ENCODE measurements around the gene SLC2A6. TPM values are rescaled to one million over a fixed set of nuclear protein-coding genes. Genes with fewer than 3 reads are reported as not detected.

SLC2A6 gene
- total RNA-seq, 1 donor from 2014 or later = 8.4 TPM

DNA sequence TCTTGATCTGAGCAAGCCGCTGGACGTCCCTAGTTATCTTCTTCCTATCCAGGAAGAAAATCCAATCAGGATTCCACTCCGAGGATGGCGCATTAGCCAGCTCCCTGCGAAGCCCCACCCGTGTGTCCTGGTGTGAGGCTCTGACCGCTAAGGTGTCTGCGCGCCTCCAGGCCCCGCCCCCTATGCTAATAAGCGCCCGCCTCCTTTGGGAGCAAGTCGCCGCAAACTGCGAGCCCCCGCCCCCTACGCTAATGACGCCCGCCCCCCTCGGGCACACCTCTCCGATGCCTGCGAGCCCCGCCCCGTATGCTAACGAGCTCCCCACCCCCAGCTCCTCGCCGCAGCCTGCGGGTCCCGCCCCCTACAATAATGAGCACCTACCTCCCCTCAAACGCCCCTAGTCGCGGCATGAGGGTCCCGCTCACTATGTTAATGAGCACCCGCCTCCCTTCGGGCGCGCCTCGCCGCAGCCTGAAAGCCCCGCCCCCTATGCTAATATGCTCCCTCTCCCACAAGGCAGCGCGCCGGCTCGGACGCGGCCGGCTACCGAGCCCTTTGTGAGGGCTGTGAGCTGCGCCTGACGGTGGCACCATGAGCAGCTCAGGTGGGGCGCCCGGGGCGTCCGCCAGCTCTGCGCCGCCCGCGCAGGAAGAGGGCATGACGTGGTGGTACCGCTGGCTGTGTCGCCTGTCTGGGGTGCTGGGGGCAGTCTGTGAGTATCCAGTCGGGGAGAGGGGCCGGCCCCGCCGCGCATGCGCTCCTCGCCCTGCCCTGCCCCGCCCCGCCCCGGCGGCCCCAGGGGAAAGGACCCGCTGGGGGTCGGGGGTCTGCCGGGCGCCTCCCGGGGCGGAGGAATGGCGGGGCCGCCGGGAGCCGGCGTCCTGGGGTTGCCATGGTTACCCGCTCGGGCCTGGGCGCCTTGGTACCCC lies 19.2 kb downstream of the SLC2A6 start, which contains the start of gene CACFD1:
TSS of gene CACFD1 (plus strand) at position 503 of the 929 bp plus-strand sequence. CDS start at position 592, 89 bp downstream.
- H3K4me1 Mint-ChIP-seq (ENCODE audit: unreplicated experiment) = peaks cover 16% of the 10 kb centered on the region
- no peaks in the 10 kb centered on the region for H3K27me3 Mint-ChIP-seq (ENCODE audit: unreplicated experiment)
- peak within 1 kb of the TSS; percentile 88 for H3K27ac Mint-ChIP-seq (ENCODE audit: unreplicated experiment)
- TF ChIP-seq, protein P1, sequence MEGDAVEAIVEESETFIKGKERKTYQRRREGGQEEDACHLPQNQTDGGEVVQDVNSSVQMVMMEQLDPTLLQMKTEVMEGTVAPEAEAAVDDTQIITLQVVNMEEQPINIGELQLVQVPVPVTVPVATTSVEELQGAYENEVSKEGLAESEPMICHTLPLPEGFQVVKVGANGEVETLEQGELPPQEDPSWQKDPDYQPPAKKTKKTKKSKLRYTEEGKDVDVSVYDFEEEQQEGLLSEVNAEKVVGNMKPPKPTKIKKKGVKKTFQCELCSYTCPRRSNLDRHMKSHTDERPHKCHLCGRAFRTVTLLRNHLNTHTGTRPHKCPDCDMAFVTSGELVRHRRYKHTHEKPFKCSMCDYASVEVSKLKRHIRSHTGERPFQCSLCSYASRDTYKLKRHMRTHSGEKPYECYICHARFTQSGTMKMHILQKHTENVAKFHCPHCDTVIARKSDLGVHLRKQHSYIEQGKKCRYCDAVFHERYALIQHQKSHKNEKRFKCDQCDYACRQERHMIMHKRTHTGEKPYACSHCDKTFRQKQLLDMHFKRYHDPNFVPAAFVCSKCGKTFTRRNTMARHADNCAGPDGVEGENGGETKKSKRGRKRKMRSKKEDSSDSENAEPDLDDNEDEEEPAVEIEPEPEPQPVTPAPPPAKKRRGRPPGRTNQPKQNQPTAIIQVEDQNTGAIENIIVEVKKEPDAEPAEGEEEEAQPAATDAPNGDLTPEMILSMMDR (IDR thresholded peaks at IDR 0.05) = no peak
- no peaks in the 10 kb centered on the region for H3K9me3 Mint-ChIP-seq (ENCODE audit: unreplicated experiment)
- H3K4me3 Mint-ChIP-seq (ENCODE audit: unreplicated experiment) = peak within 1 kb of the TSS; percentile 90
- peaks cover 7% of the 10 kb centered on the region for H3K36me3 Mint-ChIP-seq (ENCODE audit: unreplicated experiment)
- DNase-seq (ENCODE audit: extremely low spot score, unreplicated experiment) = peak; percentile 97

DNA sequence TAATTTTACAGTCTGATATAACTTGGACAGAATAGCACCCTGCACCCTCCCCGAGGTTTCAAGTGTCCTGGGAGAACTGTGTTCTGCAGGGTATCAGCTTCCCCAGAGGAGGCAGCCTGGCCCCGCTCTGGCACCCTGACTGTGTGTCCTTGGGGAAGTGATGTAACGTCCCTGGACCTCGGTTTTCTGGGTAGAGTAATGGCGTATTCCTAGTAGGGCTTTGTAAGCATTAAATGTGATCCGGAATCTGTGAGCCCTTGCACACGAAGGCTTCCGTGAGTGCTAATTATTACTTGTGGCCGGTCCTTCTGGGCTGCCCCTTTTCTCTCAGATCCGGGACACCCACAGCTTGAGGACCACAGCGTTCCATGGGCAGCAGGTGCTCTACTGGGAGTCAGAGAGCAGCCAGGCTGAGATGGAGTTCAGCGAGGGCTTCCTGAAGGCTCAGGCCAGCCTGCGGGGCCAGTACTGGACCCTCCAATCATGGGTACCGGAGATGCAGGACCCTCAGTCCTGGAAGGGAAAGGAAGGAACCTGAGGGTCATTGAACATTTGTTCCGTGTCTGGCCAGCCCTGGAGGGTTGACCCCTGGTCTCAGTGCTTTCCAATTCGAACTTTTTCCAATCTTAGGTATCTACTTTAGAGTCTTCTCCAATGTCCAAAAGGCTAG lies 20.1 kb downstream of the SLC2A6 start:
- Mint-ChIP-seq H3K27ac (ENCODE audit: unreplicated experiment) (no peak overlapping the region), H3K36me3 (ENCODE audit: unreplicated experiment) (peaks cover 5% of the 10 kb centered on the region), H3K9me3 (ENCODE audit: unreplicated experiment) (no peaks in the 10 kb centered on the region), H3K4me1 (ENCODE audit: unreplicated experiment) (peaks cover 16% of the 10 kb centered on the region), H3K27me3 (ENCODE audit: unreplicated experiment) (no peaks in the 10 kb centered on the region), H3K4me3 (ENCODE audit: unreplicated experiment) (peak overlapping the region; percentile 90)
- TF ChIP-seq, protein P1 (IDR thresholded peaks at IDR 0.05) = no peak
- no peak for DNase-seq (ENCODE audit: extremely low spot score, unreplicated experiment)

DNA sequence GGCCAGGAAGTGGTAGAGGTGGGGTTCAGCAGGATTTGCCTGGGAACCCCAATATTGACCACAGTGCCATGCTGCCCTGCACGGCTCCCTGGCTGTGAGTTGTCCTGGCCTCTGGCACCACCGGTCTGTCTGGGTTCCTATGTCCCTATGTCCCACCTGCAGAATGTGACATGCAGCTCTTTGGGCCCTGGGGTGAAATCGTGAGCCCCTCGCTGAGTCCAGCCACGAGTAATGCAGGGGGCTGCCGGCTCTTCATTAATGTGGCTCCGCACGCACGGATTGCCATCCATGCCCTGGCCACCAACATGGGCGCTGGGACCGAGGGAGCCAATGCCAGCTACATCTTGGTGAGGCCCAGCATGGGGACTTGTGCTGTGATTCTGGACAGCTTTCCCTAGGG lies 21.2 kb downstream of the SLC2A6 start:
- Mint-ChIP-seq H3K9me3 (ENCODE audit: unreplicated experiment) (no peaks in the 10 kb centered on the region), H3K4me1 (ENCODE audit: unreplicated experiment) (peaks cover 16% of the 10 kb centered on the region), H3K27me3 (ENCODE audit: unreplicated experiment) (no peaks in the 10 kb centered on the region), H3K4me3 (ENCODE audit: unreplicated experiment) (no peak overlapping the region), H3K36me3 (ENCODE audit: unreplicated experiment) (no peaks in the 10 kb centered on the region), H3K27ac (ENCODE audit: unreplicated experiment) (no peak overlapping the region)
- TF ChIP-seq, protein P1 (IDR thresholded peaks at IDR 0.05) = no peak
- no peak for DNase-seq (ENCODE audit: extremely low spot score, unreplicated experiment)

DNA sequence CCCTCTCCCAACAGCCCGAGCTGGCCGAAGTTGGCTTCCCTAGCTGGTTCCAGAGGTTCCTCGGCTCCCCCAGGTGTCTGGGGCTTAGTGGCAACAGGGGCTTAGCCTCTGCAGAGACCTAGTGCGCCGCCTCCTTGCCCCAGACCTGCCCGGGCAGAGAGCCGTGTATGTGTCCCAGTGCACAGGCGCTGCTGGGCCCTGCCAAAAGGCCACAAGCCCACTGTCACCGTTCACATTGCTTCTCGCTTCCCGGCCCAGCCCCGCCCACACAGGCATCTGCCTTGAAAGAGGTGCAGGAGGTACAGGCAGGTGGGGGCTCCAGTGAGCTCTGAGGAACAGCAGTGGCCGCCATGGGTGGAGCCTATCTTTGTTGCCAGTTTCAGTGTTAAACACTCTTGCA lies 21.7 kb downstream of the SLC2A6 start:
- Mint-ChIP-seq H3K36me3 (ENCODE audit: unreplicated experiment) (no peaks in the 10 kb centered on the region), H3K27ac (ENCODE audit: unreplicated experiment) (no peak overlapping the region), H3K4me3 (ENCODE audit: unreplicated experiment) (no peak overlapping the region), H3K27me3 (ENCODE audit: unreplicated experiment) (no peaks in the 10 kb centered on the region), H3K4me1 (ENCODE audit: unreplicated experiment) (peaks cover 16% of the 10 kb centered on the region), H3K9me3 (ENCODE audit: unreplicated experiment) (no peaks in the 10 kb centered on the region)
- DNase-seq (ENCODE audit: extremely low spot score, unreplicated experiment) = no peak
- TF ChIP-seq, protein P1 (IDR thresholded peaks at IDR 0.05) = no peak

DNA sequence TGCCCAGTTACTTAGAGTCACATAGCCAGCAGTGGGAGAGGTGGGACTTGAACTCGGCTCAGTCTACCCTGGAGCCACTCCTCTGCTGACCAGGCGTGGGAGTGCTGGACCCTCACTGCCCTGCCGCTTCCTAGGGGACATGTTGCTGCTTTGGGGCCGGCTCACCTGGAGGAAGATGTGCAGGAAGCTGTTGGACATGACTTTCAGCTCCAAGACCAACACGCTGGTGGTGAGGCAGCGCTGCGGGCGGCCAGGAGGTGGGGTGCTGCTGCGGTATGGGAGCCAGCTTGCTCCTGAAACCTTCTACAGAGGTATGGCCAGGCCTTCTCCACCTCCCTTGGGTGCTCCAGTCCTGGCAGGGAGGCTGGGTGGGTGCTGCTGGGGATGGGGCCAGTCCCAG lies 22.5 kb downstream of the SLC2A6 start:
- no peaks in the 10 kb centered on the region for H3K36me3 Mint-ChIP-seq (ENCODE audit: unreplicated experiment)
- no peaks in the 10 kb centered on the region for H3K9me3 Mint-ChIP-seq (ENCODE audit: unreplicated experiment)
- DNase-seq (ENCODE audit: extremely low spot score, unreplicated experiment) = no peak
- no peaks in the 10 kb centered on the region for H3K27me3 Mint-ChIP-seq (ENCODE audit: unreplicated experiment)
- H3K4me3 Mint-ChIP-seq (ENCODE audit: unreplicated experiment) = no peak overlapping the region
- TF ChIP-seq, protein P1 (IDR thresholded peaks at IDR 0.05) = no peak
- no peak overlapping the region for H3K27ac Mint-ChIP-seq (ENCODE audit: unreplicated experiment)
- peaks cover 14% of the 10 kb centered on the region for H3K4me1 Mint-ChIP-seq (ENCODE audit: unreplicated experiment)

Measured in osteocyte (in vitro differentiated cells).